Common myeloid progenitor, CD34-positive (primary cell): Measurements from ENCODE around the gene NAA40.

Experiments
- CTCF ChIA-PET: fragments of 350-600 bp; sonication (Branson Sonifier 250); formaldehyde crosslinking; loops from one replicate; lab custom pipeline; 2021; ENCODE audit warnings: antibody characterized with exemption; lab: Charles Lee
- POLR2A ChIA-PET: fragments of 350-600 bp; sonication (Branson Sonifier 250); formaldehyde crosslinking; loops from one replicate; lab custom pipeline; 2021; ENCODE audit warnings: antibody characterized with exemption; lab: Charles Lee
- DNase-seq, 3 donors: peaks; one replicate each; pipeline versions ENCODE4 v3.0.0 to v3.0.0-alpha.2; 2013
- H3K27ac ChIP-seq, 2 experiments: 1 replicate in 1 of 2; 2 replicates in 1 of 2; pipeline ENCODE4 v1.7.0; 2013; ENCODE audit warnings: inconsistent platforms in 2 of 2, low read length in 2 of 2, mild to moderate bottlenecking in 2 of 2, low read depth in 1 of 2, moderate library complexity in 1 of 2; ENCODE audit not compliant: severe bottlenecking in 2 of 2, insufficient read depth in 1 of 2, poor library complexity in 1 of 2
- H3K27me3 ChIP-seq, 5 experiments: replicated peaks in 2 of 5; 1 replicate in 3 of 5; 2 replicates in 2 of 5; pipeline versions ENCODE4 v1.6.1 to v1.7.0; 2013; ENCODE audit warnings: low read length in 4 of 5, mild to moderate bottlenecking in 2 of 5, moderate library complexity in 2 of 5, inconsistent platforms in 1 of 5; ENCODE audit not compliant: insufficient read depth in 5 of 5, control insufficient read depth in 4 of 5
- H3K36me3 ChIP-seq, 4 experiments: 1 replicate in 2 of 4; 2 replicates in 2 of 4; pipeline versions ENCODE4 v1.6.1 to v1.7.0; 2013; ENCODE audit warnings: low read length in 3 of 4, control low read depth in 1 of 4, mild to moderate bottlenecking in 1 of 4; ENCODE audit not compliant: control insufficient read depth in 4 of 4, insufficient read depth in 4 of 4
- H3K4me1 ChIP-seq, 4 experiments: 1 replicate in 3 of 4; 2 replicates in 1 of 4; pipeline versions ENCODE4 v1.6.1 to v1.7.1; 2013; ENCODE audit warnings: low read length in 3 of 4, mild to moderate bottlenecking in 3 of 4, control low read depth in 1 of 4, inconsistent platforms in 1 of 4, moderate library complexity in 1 of 4; ENCODE audit not compliant: control insufficient read depth in 4 of 4, insufficient read depth in 4 of 4; ENCODE audit errors: control extremely low read depth in 1 of 4
- H3K4me3 ChIP-seq, 7 experiments: 1 replicate in 4 of 7; 2 replicates in 3 of 7; pipeline versions ENCODE4 v1.5.1 to v1.7.0; 2013; ENCODE audit warnings: mild to moderate bottlenecking in 7 of 7, low read length in 6 of 7, moderate library complexity in 6 of 7, inconsistent platforms in 2 of 7, low read depth in 2 of 7, control low read depth in 1 of 7; ENCODE audit not compliant: insufficient read depth in 4 of 7, control insufficient read depth in 1 of 7; ENCODE audit errors: extremely low read depth in 1 of 7
- H3K9me3 ChIP-seq, 5 experiments: 1 replicate in 4 of 5; 2 replicates in 1 of 5; pipeline versions ENCODE4 v1.6.1 to v1.7.1; 2013; ENCODE audit warnings: low read length in 4 of 5, mild to moderate bottlenecking in 2 of 5, inconsistent platforms in 1 of 5, low read depth in 1 of 5, moderate library complexity in 1 of 5; ENCODE audit not compliant: control insufficient read depth in 4 of 5, insufficient read depth in 2 of 5; ENCODE audit errors: control extremely low read depth in 1 of 5
- whole genome bisulfite sequencing: methylation state at CpG from one replicate; pipeline ENCODE4 v1.1.5; 2013; ENCODE audit not compliant: insufficient coverage; 5-methylcytosine and 5-hydroxymethylcytosine counted together

The NAA40 gene

GRCh38 chr11:63907063-63907462 is 31.7 kb upstream of the NAA40 start:
- 90% methylated on average over 4 of the region's 6 CpGs for WGBS
- DNase-seq, result no peak
- POLR2A ChIA-PET, result no interaction called here
- Histone ChIP-seq H3K4me3 (no peak overlapping the region), H3K27me3 (no peaks in the 10 kb centered on the region), H3K27ac (no peak overlapping the region), H3K36me3 (peaks cover 7 to 70% (median 45%) of the 10 kb centered on the region in 4 experiments), H3K4me1 (peaks cover 0 to 33% (median 21%) of the 10 kb centered on the region in 4 experiments), H3K9me3 (no peaks in the 10 kb centered on the region)
- CTCF ChIA-PET, result interaction anchor here (0.6 to 12.5 kb wide), 17 partner anchors 10 to 81 kb away, joined by 3 to 176 read pairs (median 3); partner anchors contain the start of gene MARK2

DNA sequence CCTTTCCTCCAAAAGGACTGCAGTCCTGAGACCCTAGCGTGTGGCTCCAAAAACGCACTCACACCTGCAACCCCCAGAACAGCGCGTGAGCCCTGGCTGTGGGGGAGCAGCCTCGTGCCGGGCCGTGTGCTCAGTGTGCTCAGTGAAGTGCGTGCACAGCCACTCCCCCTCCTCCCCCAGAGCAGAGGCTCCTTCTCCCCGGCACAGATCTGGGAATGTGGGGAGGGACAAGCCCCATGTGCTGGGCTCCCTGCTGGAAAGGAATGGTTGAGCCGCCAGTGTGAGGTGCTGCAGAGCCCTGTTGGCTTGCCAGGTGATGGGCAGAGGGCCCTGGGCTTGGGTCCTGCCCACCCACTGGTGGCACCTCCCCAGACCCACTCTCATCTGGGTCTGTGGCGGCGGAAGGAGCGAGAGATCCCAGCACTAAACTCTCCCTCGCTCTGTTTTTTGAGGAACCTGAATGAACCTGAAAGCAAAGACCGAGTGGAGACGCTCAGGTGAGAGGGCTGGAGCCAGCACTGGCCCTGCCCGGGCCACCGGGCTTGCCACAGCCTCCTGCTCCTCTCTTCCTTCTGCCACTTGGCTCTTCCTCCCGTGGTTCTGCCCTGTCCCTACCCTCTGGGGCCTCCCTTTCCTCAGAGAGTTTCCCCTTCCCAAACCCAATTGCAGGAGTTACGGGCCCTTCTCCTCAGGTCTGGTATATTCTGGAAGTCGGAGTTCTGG is 30.8 kb upstream of the NAA40 start:
- H3K27ac ChIP-seq, result no peak overlapping the region
- H3K36me3 ChIP-seq, result peaks cover 7 to 61% (median 40%) of the 10 kb centered on the region in 4 experiments
- ChIA-PET CTCF (interaction anchor here (1.1 to 12.5 kb wide), 4 partner anchors 35 to 140 kb away, joined by 3 to 176 read pairs (median 4); partner anchors contain the start of genes MARK2 and ZFTA), POLR2A (no interaction called here)
- peaks cover 0 to 24% (median 16%) of the 10 kb centered on the region in 4 experiments for H3K4me1 ChIP-seq
- 90% methylated on average over 17 of the region's 21 CpGs for WGBS
- no peaks in the 10 kb centered on the region for H3K9me3 ChIP-seq
- DNase-seq, result no peak
- H3K27me3 ChIP-seq, result no peaks in the 10 kb centered on the region
- H3K4me3 ChIP-seq, result no peak overlapping the region

DNA sequence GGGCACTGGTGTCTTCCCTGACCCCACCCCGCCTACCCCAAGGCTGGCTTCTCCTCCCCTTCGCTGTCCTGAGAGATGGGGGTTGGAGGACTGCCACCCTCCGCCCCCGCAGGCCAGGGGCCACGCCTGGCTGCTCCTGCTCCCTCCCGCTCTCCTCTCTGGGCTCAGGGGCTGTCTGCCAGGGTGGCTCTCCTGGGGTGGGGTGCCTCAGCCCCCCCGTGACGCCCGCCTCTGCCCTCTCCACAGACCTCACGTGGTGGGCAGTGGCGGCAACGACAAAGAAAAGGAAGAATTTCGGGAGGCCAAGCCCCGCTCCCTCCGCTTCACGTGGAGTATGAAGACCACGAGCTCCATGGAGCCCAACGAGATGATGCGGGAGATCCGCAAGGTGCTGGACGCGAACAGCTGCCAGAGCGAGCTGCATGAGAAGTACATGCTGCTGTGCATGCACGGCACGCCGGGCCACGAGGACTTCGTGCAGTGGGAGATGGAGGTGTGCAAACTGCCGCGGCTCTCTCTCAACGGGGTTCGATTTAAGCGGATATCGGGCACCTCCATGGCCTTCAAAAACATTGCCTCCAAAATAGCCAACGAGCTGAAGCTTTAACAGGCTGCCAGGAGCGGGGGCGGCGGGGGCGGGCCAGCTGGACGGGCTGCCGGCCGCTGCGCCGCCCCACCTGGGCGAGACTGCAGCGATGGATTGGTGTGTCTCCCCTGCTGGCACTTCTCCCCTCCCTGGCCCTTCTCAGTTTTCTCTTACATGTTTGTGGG is 30.0 kb upstream of the NAA40 start:
- DNase-seq, result no peak
- CTCF ChIA-PET, result interaction anchor here (1.1 to 2.9 kb wide), 5 partner anchors 12 to 141 kb away, joined by 4 to 14 read pairs (median 7); partner anchors contain the start of genes MARK2 and ZFTA
- H3K27me3 ChIP-seq, result no peaks in the 10 kb centered on the region
- peak overlapping the region in 1 of 2 experiments; percentile 14 for H3K27ac ChIP-seq
- H3K36me3 ChIP-seq, result peaks cover 7 to 52% (median 34%) of the 10 kb centered on the region in 4 experiments
- POLR2A ChIA-PET, result no interaction called here
- no peak overlapping the region for H3K4me3 ChIP-seq
- H3K4me1 ChIP-seq, result peaks cover 0 to 19% (median 16%) of the 10 kb centered on the region in 4 experiments
- WGBS, result 93% methylated on average over 34 of the region's 46 CpGs
- no peaks in the 10 kb centered on the region for H3K9me3 ChIP-seq

GRCh38 chr11:63909591-63910506 is 29.0 kb upstream of the NAA40 start:
- 21% methylated on average over 3 of the region's 24 CpGs for WGBS
- POLR2A ChIA-PET, result no interaction called here
- H3K4me1 ChIP-seq, result peaks cover 0 to 19% (median 16%) of the 10 kb centered on the region in 4 experiments
- H3K4me3 ChIP-seq, result no peak overlapping the region
- H3K27ac ChIP-seq, result peak overlapping the region in 1 of 2 experiments; percentile 14
- no peaks in the 10 kb centered on the region for H3K9me3 ChIP-seq
- CTCF ChIA-PET, result interaction anchor here (0.8 to 2.9 kb wide), 7 partner anchors 11 to 142 kb away, joined by 4 to 14 read pairs (median 4); partner anchors contain the start of genes MARK2 and ZFTA
- DNase-seq, result peak in 2 of 3 donors; percentile 42 to 47
- H3K36me3 ChIP-seq, result peaks cover 3 to 42% (median 25%) of the 10 kb centered on the region in 4 experiments
- no peaks in the 10 kb centered on the region for H3K27me3 ChIP-seq

GRCh38 chr11:63910675-63911074 is 28.1 kb upstream of the NAA40 start:
- H3K9me3 ChIP-seq, result no peaks in the 10 kb centered on the region
- peaks cover 0 to 27% (median 20%) of the 10 kb centered on the region in 4 experiments for H3K4me1 ChIP-seq
- H3K27me3 ChIP-seq, result peaks cover 0 to 6% (median 0%) of the 10 kb centered on the region in 5 experiments
- no peak for DNase-seq
- H3K36me3 ChIP-seq, result peaks cover 3 to 34% (median 18%) of the 10 kb centered on the region in 4 experiments
- 86% methylated on average over 4 of the region's 9 CpGs for WGBS
- no peak overlapping the region for H3K4me3 ChIP-seq
- CTCF ChIA-PET, result interaction anchor here (0.8 to 2.9 kb wide), 4 partner anchors 13 to 74 kb away, joined by 4 to 14 read pairs (median 4); no protein-coding TSS in a partner anchor
- POLR2A ChIA-PET, result no interaction called here
- no peak overlapping the region for H3K27ac ChIP-seq

GRCh38 chr11:63911440-63911839 is 27.4 kb upstream of the NAA40 start:
- POLR2A ChIA-PET, result no interaction called here
- WGBS, result 97% methylated on average over 6 of the region's 8 CpGs

More at GRCh38 chr11:63911440-63911839, 27.4 kb upstream of the NAA40 start:
- peaks cover 3 to 29% (median 14%) of the 10 kb centered on the region in 4 experiments for H3K36me3 ChIP-seq
- H3K27ac ChIP-seq, result no peak overlapping the region
- H3K4me1 ChIP-seq, result peaks cover 0 to 34% (median 28%) of the 10 kb centered on the region in 4 experiments
- H3K4me3 ChIP-seq, result no peak overlapping the region
- H3K27me3 ChIP-seq, result peaks cover 0 to 13% (median 0%) of the 10 kb centered on the region in 5 experiments
- no peak for DNase-seq
- H3K9me3 ChIP-seq, result no peaks in the 10 kb centered on the region
- CTCF ChIA-PET, result interaction anchor here (1.5 to 2.9 kb wide), 3 partner anchors 14 to 75 kb away, joined by 4 to 14 read pairs (median 4); no protein-coding TSS in a partner anchor
